H1 (cell line): ENCODE results near the gene SMAD6. TPM values are rescaled to one million over a fixed set of nuclear protein-coding genes. Genes with fewer than 3 reads are reported as not detected.
A peak's percentile ranks its signal among the peaks of the same experiment; 100 is the strongest.

ENCODE experiments used
- CTCF ChIA-PET: fragments of 300-600 bp; sonication (Branson Sonifier 250); formaldehyde crosslinking; loops from one replicate; lab custom pipeline; 2021; ENCODE audit not compliant: partially characterized antibody; lab: Charles Lee
- POLR2A ChIA-PET: fragments of 300-600 bp; sonication (Branson Sonifier 250); formaldehyde crosslinking; loops from one replicate; lab custom pipeline; 2021; ENCODE audit warnings: inconsistent platforms; ENCODE audit not compliant: partially characterized antibody; lab: Charles Lee
- DNase-seq, 2 experiments: peaks; one replicate each; pipeline versions ENCODE4 v3.0.0 to v3.0.0-alpha.2; 2010 to 2022; ENCODE audit warnings: low spot score in 2 of 2, low read depth in 1 of 2, mixed read lengths in 1 of 2
- FAIRE-seq: peaks from 2 replicates; lab custom pipeline; 2011; peaks lifted over from hg19 to GRCh38; lab: Jason Lieb, UNC
- H2AFZ ChIP-seq: 2 replicates; pipeline ENCODE4 v1.8.1; 2012; ENCODE audit warnings: low read length, inconsistent platforms
- H2AK5ac ChIP-seq: 2 replicates; pipeline ENCODE4 v1.6.1; 2013; ENCODE audit warnings: low read depth, low read length
- H2BK120ac ChIP-seq: replicated peaks from 2 replicates; pipeline ENCODE3; 2013; ENCODE audit warnings: low read depth, low read length, inconsistent platforms
- H2BK12ac ChIP-seq: 2 replicates; pipeline ENCODE4 v1.6.1; 2013; ENCODE audit warnings: low read depth, low read length
- H2BK15ac ChIP-seq: 2 replicates; pipeline ENCODE4 v1.6.1; 2013; ENCODE audit warnings: low read length
- H2BK20ac ChIP-seq: 2 replicates; pipeline ENCODE4 v1.6.1; 2013; ENCODE audit warnings: low read length
- H2BK5ac ChIP-seq: 2 replicates; pipeline ENCODE4 v1.6.1; 2013; ENCODE audit warnings: low read depth, low read length
- H3K14ac ChIP-seq: 2 replicates; pipeline ENCODE4 v1.6.1; 2013; ENCODE audit warnings: inconsistent platforms; ENCODE audit not compliant: insufficient read length
- H3K18ac ChIP-seq: 2 replicates; pipeline ENCODE4 v1.6.1; 2013; ENCODE audit warnings: low read length; ENCODE audit errors: extremely low read depth
- H3K23ac ChIP-seq: 2 replicates; pipeline ENCODE4 v1.6.1; 2013; ENCODE audit warnings: inconsistent platforms; ENCODE audit not compliant: insufficient read length
- H3K23me2 ChIP-seq: 2 replicates; pipeline ENCODE4 v1.6.1; 2013; ENCODE audit warnings: low read depth, low read length
- H3K27ac ChIP-seq: 2 replicates; pipeline ENCODE4 v1.6.1; 2011; ENCODE audit warnings: low read depth, low read length, inconsistent platforms
- H3K27me3 ChIP-seq, 4 experiments: replicated peaks in 1 of 4; 1 replicate in 1 of 4; 2 replicates in 3 of 4; pipeline versions ENCODE4 v1.6.1 to v1.8.1; 2011 to 2013; ENCODE audit warnings: low read length in 3 of 4, mild to moderate bottlenecking in 3 of 4, inconsistent platforms in 2 of 4, mixed read lengths in 2 of 4, moderate library complexity in 1 of 4; ENCODE audit not compliant: control insufficient read depth in 3 of 4, insufficient read depth in 3 of 4; ENCODE audit errors: extremely low read depth in 1 of 4
- H3K36me3 ChIP-seq, 4 experiments: 2 replicates each; pipeline versions ENCODE4 v1.6.1 to v1.8.1; 2011 to 2013; ENCODE audit warnings: mild to moderate bottlenecking in 4 of 4, low read length in 3 of 4, moderate library complexity in 2 of 4, control low read depth in 1 of 4, inconsistent platforms in 1 of 4; ENCODE audit not compliant: insufficient read depth in 4 of 4, control insufficient read depth in 2 of 4
- H3K4ac ChIP-seq: replicated peaks from 2 replicates; pipeline ENCODE3; 2013; ENCODE audit warnings: low read length, low read depth, mixed read lengths, inconsistent platforms; ENCODE audit not compliant: insufficient read length
- H3K4me1 ChIP-seq, 4 experiments: replicated peaks in 1 of 4; 1 replicate in 1 of 4; 2 replicates in 3 of 4; pipeline versions ENCODE4 v1.6.1 to v1.8.1; 2011 to 2013; ENCODE audit warnings: low read length in 3 of 4, inconsistent platforms in 2 of 4, mixed read lengths in 1 of 4; ENCODE audit not compliant: insufficient read depth in 4 of 4, control insufficient read depth in 3 of 4
- H3K4me2 ChIP-seq, 2 experiments: 2 replicates each; pipeline versions ENCODE4 v1.6.1 to v1.8.1; 2011 to 2013; ENCODE audit warnings: low read depth in 2 of 2, low read length in 2 of 2, control low read depth in 1 of 2, inconsistent platforms in 1 of 2, mild to moderate bottlenecking in 1 of 2; ENCODE audit not compliant: insufficient read depth in 1 of 2
- H3K4me3 ChIP-seq, 4 experiments: fragments of 200-600, 300-600 bp in 1 of 4; sonication (generic), shearing (Covaris generic), sonication (Bioruptor Twin) in 1 of 4; 2 replicates each; pipeline versions ENCODE4 v1.5.1 to v1.8.1; 2011 to 2016; ENCODE audit warnings: low read length in 4 of 4, low read depth in 3 of 4, control low read depth in 2 of 4, inconsistent platforms in 2 of 4, mild to moderate bottlenecking in 2 of 4, mixed read lengths in 1 of 4, moderate library complexity in 1 of 4; ENCODE audit not compliant: insufficient read depth in 2 of 4; ENCODE audit errors: extremely low read depth in 1 of 4
- H3K56ac ChIP-seq: replicated peaks from 2 replicates; pipeline ENCODE3; 2013; ENCODE audit warnings: low read depth, mild to moderate bottlenecking, mixed read lengths, low read length, inconsistent platforms; ENCODE audit not compliant: insufficient read length
- H3K79me1 ChIP-seq: 2 replicates; pipeline ENCODE4 v1.6.1; 2013; ENCODE audit warnings: low read depth, low read length, control low read depth
- H3K79me2 ChIP-seq, 2 experiments: 2 replicates each; pipeline versions ENCODE4 v1.6.1 to v1.8.1; 2012 to 2013; ENCODE audit warnings: low read length in 2 of 2, mild to moderate bottlenecking in 2 of 2, inconsistent platforms in 1 of 2; ENCODE audit not compliant: insufficient read depth in 2 of 2, control insufficient read depth in 1 of 2
- H3K9ac ChIP-seq, 4 experiments: replicated peaks in 1 of 4; 1 replicate in 1 of 4; 2 replicates in 3 of 4; pipeline versions ENCODE4 v1.6.1 to v1.8.1; 2011 to 2013; ENCODE audit warnings: low read depth in 3 of 4, low read length in 3 of 4, control low read depth in 2 of 4, mild to moderate bottlenecking in 2 of 4, moderate library complexity in 2 of 4, inconsistent platforms in 1 of 4; ENCODE audit errors: extremely low read depth in 1 of 4
- H3K9me3 ChIP-seq, 2 experiments: 2 replicates each; pipeline versions ENCODE4 v1.6.1 to v1.8.1; 2012 to 2013; ENCODE audit warnings: mild to moderate bottlenecking in 2 of 2, moderate library complexity in 2 of 2, control low read depth in 1 of 2, inconsistent platforms in 1 of 2, low read depth in 1 of 2, low read length in 1 of 2, mixed read lengths in 1 of 2; ENCODE audit not compliant: insufficient read depth in 2 of 2
- H4K20me1 ChIP-seq, 2 experiments: replicated peaks in 1 of 2; 2 replicates each; pipeline versions ENCODE3 to v1.8.1; 2011 to 2013; ENCODE audit warnings: inconsistent platforms in 2 of 2, low read length in 2 of 2, mild to moderate bottlenecking in 1 of 2; ENCODE audit not compliant: insufficient read depth in 2 of 2, control insufficient read depth in 1 of 2
- H4K5ac ChIP-seq: 2 replicates; pipeline ENCODE4 v1.6.1; 2013; ENCODE audit warnings: low read length, low read depth, mixed read lengths, inconsistent platforms; ENCODE audit not compliant: insufficient read length
- H4K8ac ChIP-seq: 2 replicates; pipeline ENCODE4 v1.8.0; 2013; ENCODE audit warnings: mild to moderate bottlenecking, moderate library complexity, low read length, inconsistent platforms; ENCODE audit not compliant: insufficient read depth; ENCODE audit errors: extremely low read depth
- H4K91ac ChIP-seq: replicated peaks from 2 replicates; pipeline ENCODE3; 2013; ENCODE audit warnings: low read length, mixed read lengths, inconsistent platforms; ENCODE audit not compliant: insufficient read length
- GTF2F1 ChIP-seq: IDR thresholded peaks from 2 replicates; pipeline ENCODE4 v1.6.1; 2012; ENCODE audit warnings: low read depth, low read length, improper control_type of control experiment, borderline replicate concordance
- KDM1A ChIP-seq: fragments of 200-600, 300-600 bp; sonication (generic); IDR thresholded peaks from 2 replicates; pipeline ENCODE4 v1.7.1; 2016; ENCODE audit warnings: mild to moderate bottlenecking, low read length, borderline replicate concordance
- WGBS, 2 experiments: shearing (Covaris generic) in 1 of 2; methylation state at CpG; one replicate each; pipeline versions ENCODE4 v1.1.6 to v1.1.7; 2013 to 2015; ENCODE audit warnings: low lambda C conversion rate in 2 of 2, mixed read lengths in 2 of 2, inconsistent platforms in 1 of 2, low coverage in 1 of 2, missing lambda C conversion rate in 1 of 2; ENCODE audit not compliant: insufficient replicate concordance in 2 of 2, insufficient coverage in 1 of 2, insufficient read length in 1 of 2; ENCODE audit errors: extremely low coverage in 1 of 2, missing lambda C conversion rate in 1 of 2; 5-methylcytosine and 5-hydroxymethylcytosine counted together
- polyA plus RNA-seq, 7 experiments: library from polyadenylated mRNA; depleted of rRNA in 3 of 7; stranded (reverse) in 5 of 7; unstranded in 2 of 7; fragments of >200 nt in 5 of 7; fragments of 200-250 nt in 2 of 7; gene quantifications; 1 replicate in 5 of 7; 2 replicates in 1 of 7; 4 replicates in 1 of 7; pipeline versions ENCODE4 v1.2.1 to v1.2.3, GENCODE V29; 2011 to 2013; ENCODE audit warnings: missing spikeins in 2 of 7, mixed read lengths in 2 of 7
- total RNA-seq: library from RNA; stranded (reverse); fragmentation: NEBNext Ultra II Directional; extraction: Animal tissue kit (Norgen Biotek cat#: 25700); gene quantifications from 2 replicates; pipeline ENCODE4 v1.2.1, GENCODE V29; 2021

SMAD6 gene
- total and polyA plus RNA-seq, 2 of the 8 experiments (the other 6 are each of a cell fraction or from before 2014, with no cell fraction given), result 1.8 to 7.0 TPM

GRCh38 chr15:66723826-66724731 is 22.0 kb downstream of the SMAD6 start:
- Histone ChIP-seq H3K4me3 (no peak overlapping the region), H2BK12ac (no peak overlapping the region), H4K8ac (no peak overlapping the region), H3K4me2 (no peak overlapping the region), H3K56ac (no peak overlapping the region), H4K91ac (no peak overlapping the region), H3K4ac (no peak overlapping the region), H3K23ac (no peak overlapping the region), H3K23me2 (peaks cover 1% of the 10 kb centered on the region; the same call in 1 of the 2 replicates), H3K79me2 (no peaks in the 10 kb centered on the region), H3K18ac (no peak overlapping the region), H3K27ac (no peak overlapping the region), H2BK20ac (0 out of 2 replicates have a peak overlapping the region, but pooled peaks have one; percentile 48), H2BK15ac (no peak overlapping the region), H2AFZ (no peak overlapping the region), H2BK5ac (no peak overlapping the region), H4K5ac (no peak overlapping the region), H4K20me1 (peaks cover 0 to 4% of the 10 kb centered on the region in 2 experiments), H2BK120ac (no peak overlapping the region), H3K9me3 (no peaks in the 10 kb centered on the region), H3K79me1 (peaks cover 3% of the 10 kb centered on the region; the same call in 1 of the 2 replicates), H3K14ac (no peak overlapping the region), H3K4me1 (peaks cover 0 to 2% (median 0%) of the 10 kb centered on the region in 4 experiments; a peak in 1 of 7 replicates), H3K36me3 (no peaks in the 10 kb centered on the region; a peak in 1 of 8 replicates), H3K27me3 (no peaks in the 10 kb centered on the region), H3K9ac (no peak overlapping the region), H2AK5ac (no peak overlapping the region)
- TF ChIP-seq KDM1A (peak; percentile 64; the same call in 1 of the 2 replicates), GTF2F1 (no peak)
- 78% methylated on average over 1 of the region's 1 CpG; no CpG with 5 or more reads in 1 of the 2 experiments for WGBS, 2 experiments
- DNase-seq (no peak), FAIRE-seq (no peak)
- POLR2A ChIA-PET, result interaction anchor here (1.5 to 1.9 kb wide), 2 partner anchors 19 to 23 kb away, joined by 3 to 4 read pairs; no protein-coding TSS in a partner anchor
- CTCF ChIA-PET, result interaction anchor here (0.5 to 10.6 kb wide), 7 partner anchors 10 to 127 kb away, joined by 3 to 105 read pairs (median 4); no protein-coding TSS in a partner anchor
